SK-N-SH treated with all-trans-retinoic acid at 6 μM for 48 hours (cell line): ENCODE data around the gene WFS1.

Experiments
- ATAC-seq: fragments of 200-7000 bp; cut with Tn5 transposase; 3 replicates; pipeline ENCODE4 v1.9.1; 2020; ENCODE audit warnings: mild to moderate bottlenecking, moderate library complexity
- ARNTL ChIP-seq: fragments of 450-650 bp; formaldehyde crosslinking; IDR thresholded peaks from 2 replicates; pipeline ENCODE4 v1.5.0; 2020; ENCODE audit warnings: low read depth, mild to moderate bottlenecking, moderate library complexity, borderline replicate concordance
- BACH2 ChIP-seq: fragments of 250-450 bp; sonication (Bioruptor Pico); IDR thresholded peaks from 2 replicates; pipeline ENCODE4 v1.9.0; 2021; ENCODE audit warnings: mild to moderate bottlenecking, borderline replicate concordance
- CSDC2 ChIP-seq: fragments of 250-450 bp; sonication (Bioruptor Pico); IDR thresholded peaks from 2 replicates; pipeline ENCODE4 v1.5.0; 2020; ENCODE audit warnings: mild to moderate bottlenecking, moderate library complexity
- ESRRG ChIP-seq: fragments of 250-450 bp; sonication (Bioruptor Pico); IDR thresholded peaks from 2 replicates; pipeline ENCODE4 v1.6.1; 2021; ENCODE audit warnings: mild to moderate bottlenecking
- GLIS3 ChIP-seq: fragments of 250-450 bp; sonication (Bioruptor Pico); IDR thresholded peaks from 2 replicates; pipeline ENCODE4 v1.5.0; 2020; ENCODE audit warnings: mild to moderate bottlenecking, moderate library complexity
- ISL1 ChIP-seq: fragments of 250-450 bp; sonication (Bioruptor Pico); IDR thresholded peaks from 2 replicates; pipeline ENCODE4 v2.1.2; 2022; ENCODE audit warnings: mild to moderate bottlenecking, moderate library complexity
- OSR1 ChIP-seq: fragments of 250-450 bp; sonication (Bioruptor Pico); IDR thresholded peaks from 2 replicates; pipeline ENCODE4 v1.8.0; 2022; ENCODE audit warnings: moderate library complexity, mild to moderate bottlenecking, inconsistent platforms
- PPARA ChIP-seq: fragments of 250-450 bp; sonication (Bioruptor Pico); IDR thresholded peaks from 2 replicates; pipeline ENCODE4 v1.5.0; 2020; ENCODE audit warnings: mild to moderate bottlenecking, borderline replicate concordance
- RARB ChIP-seq: fragments of 250-450 bp; sonication (Bioruptor Pico); IDR thresholded peaks from 2 replicates; pipeline ENCODE4 v1.8.0; 2021; ENCODE audit warnings: mild to moderate bottlenecking, moderate library complexity
- SNAI2 ChIP-seq: fragments of 250-450 bp; sonication (Bioruptor Pico); IDR thresholded peaks from 2 replicates; pipeline ENCODE4 v1.5.0; 2020; ENCODE audit warnings: mild to moderate bottlenecking, moderate library complexity
- TCF4 ChIP-seq: fragments of 250-450 bp; sonication (Bioruptor Pico); IDR thresholded peaks from 2 replicates; pipeline ENCODE4 v1.8.0; 2021; ENCODE audit warnings: mild to moderate bottlenecking, moderate library complexity, borderline replicate concordance
- TOX ChIP-seq: fragments of 250-450 bp; sonication (Bioruptor Pico); IDR thresholded peaks from 2 replicates; pipeline ENCODE4 v1.8.0; 2021; ENCODE audit warnings: mild to moderate bottlenecking, moderate library complexity, borderline replicate concordance
- ZC3H10 ChIP-seq: fragments of 250-450 bp; sonication (Bioruptor Pico); IDR thresholded peaks from 2 replicates; pipeline ENCODE4 v1.5.1; 2021; ENCODE audit warnings: mild to moderate bottlenecking, moderate library complexity
- ZFP3 ChIP-seq: fragments of 250-450 bp; sonication (Bioruptor Pico); IDR thresholded peaks from 2 replicates; pipeline ENCODE4 v1.5.0; 2020; ENCODE audit warnings: mild to moderate bottlenecking, moderate library complexity
- ZFP30 ChIP-seq: fragments of 450-650 bp; formaldehyde crosslinking; IDR thresholded peaks from 2 replicates; pipeline ENCODE4 v1.5.0; 2022; ENCODE audit warnings: mild to moderate bottlenecking, moderate library complexity
- ZNF565 ChIP-seq: fragments of 450-650 bp; formaldehyde crosslinking; conservative IDR thresholded peaks from 2 replicates; pipeline ENCODE4 v1.5.0; 2020; ENCODE audit warnings: low read depth, mild to moderate bottlenecking, moderate library complexity
- ZNF70 ChIP-seq: fragments of 450-650 bp; formaldehyde crosslinking; IDR thresholded peaks from 2 replicates; pipeline ENCODE4 v1.5.0; 2020; ENCODE audit warnings: mild to moderate bottlenecking, moderate library complexity
- ZNF8 ChIP-seq: fragments of 450-650 bp; formaldehyde crosslinking; IDR thresholded peaks from 2 replicates; pipeline ENCODE4 v1.5.0; 2020; ENCODE audit warnings: mild to moderate bottlenecking, moderate library complexity
- TF ChIP-seq, protein P1 (sequence below): fragments of 250-450 bp; sonication (Bioruptor Pico); IDR thresholded peaks from 2 replicates; pipeline ENCODE4 v1.8.0; 2021; ENCODE audit warnings: low read depth, mild to moderate bottlenecking, moderate library complexity, borderline replicate concordance
- TF ChIP-seq, protein P2 (sequence below): fragments of 250-450 bp; sonication (Bioruptor Pico); IDR thresholded peaks from 2 replicates; pipeline ENCODE4 v1.5.0; 2020; ENCODE audit warnings: mild to moderate bottlenecking, moderate library complexity
- TF ChIP-seq, protein P3 (sequence below): fragments of 250-450 bp; sonication (Bioruptor Pico); IDR thresholded peaks from 2 replicates; pipeline ENCODE4 v1.5.1; 2020; ENCODE audit warnings: low read depth, mild to moderate bottlenecking, moderate library complexity
- TF ChIP-seq, protein P4 (sequence below): fragments of 250-450 bp; sonication (Bioruptor Pico); IDR thresholded peaks from 2 replicates; pipeline ENCODE4 v1.8.0; 2020; ENCODE audit warnings: mild to moderate bottlenecking, moderate library complexity, borderline replicate concordance
- TF ChIP-seq, protein P5 (sequence below): fragments of 250-450 bp; sonication (Bioruptor Pico); IDR thresholded peaks from 2 replicates; pipeline ENCODE4 v1.5.1; 2021; ENCODE audit warnings: mild to moderate bottlenecking, moderate library complexity

Gene WFS1

DNA sequence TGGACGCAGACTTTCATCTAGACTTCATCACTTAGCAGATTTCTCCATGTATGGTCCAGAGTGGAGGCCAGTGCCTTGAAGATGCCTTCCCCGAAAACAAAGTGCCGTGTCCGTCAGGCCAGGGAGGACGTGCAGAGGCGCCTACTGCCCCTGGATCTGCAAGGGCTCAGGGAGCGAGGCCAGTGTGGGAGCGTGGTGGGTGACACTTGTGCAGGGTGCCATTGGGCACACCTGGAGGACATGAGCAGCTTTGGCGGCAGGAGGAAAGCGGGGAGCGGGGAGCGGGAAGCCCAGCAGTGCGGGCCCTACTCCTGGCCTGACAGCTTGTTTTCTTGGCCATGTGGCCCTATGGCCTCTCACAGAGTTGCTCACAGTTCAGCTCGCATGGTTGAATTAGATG, 25.8 kb downstream of the WFS1 start:
- ATAC-seq: no peak
- TF ChIP-seq BACH2 (no peak), ZNF8 (CRISPR knock-in tag) (no peak), ZC3H10 (no peak), ESRRG (no peak), CSDC2 (CRISPR knock-in tag) (no peak), GLIS3 (CRISPR knock-in tag) (no peak), SNAI2 (CRISPR knock-in tag) (no peak), TOX (CRISPR knock-in tag) (no peak), TCF4 (no peak), PPARA (CRISPR knock-in tag) (no peak), ZFP3 (CRISPR knock-in tag) (no peak), ZNF565 (CRISPR knock-in tag) (no peak), RARB (CRISPR knock-in tag) (no peak), ZNF70 (CRISPR knock-in tag) (no peak), ARNTL (no peak), ZFP30 (CRISPR knock-in tag) (no peak)
- TF ChIP-seq, protein P1, sequence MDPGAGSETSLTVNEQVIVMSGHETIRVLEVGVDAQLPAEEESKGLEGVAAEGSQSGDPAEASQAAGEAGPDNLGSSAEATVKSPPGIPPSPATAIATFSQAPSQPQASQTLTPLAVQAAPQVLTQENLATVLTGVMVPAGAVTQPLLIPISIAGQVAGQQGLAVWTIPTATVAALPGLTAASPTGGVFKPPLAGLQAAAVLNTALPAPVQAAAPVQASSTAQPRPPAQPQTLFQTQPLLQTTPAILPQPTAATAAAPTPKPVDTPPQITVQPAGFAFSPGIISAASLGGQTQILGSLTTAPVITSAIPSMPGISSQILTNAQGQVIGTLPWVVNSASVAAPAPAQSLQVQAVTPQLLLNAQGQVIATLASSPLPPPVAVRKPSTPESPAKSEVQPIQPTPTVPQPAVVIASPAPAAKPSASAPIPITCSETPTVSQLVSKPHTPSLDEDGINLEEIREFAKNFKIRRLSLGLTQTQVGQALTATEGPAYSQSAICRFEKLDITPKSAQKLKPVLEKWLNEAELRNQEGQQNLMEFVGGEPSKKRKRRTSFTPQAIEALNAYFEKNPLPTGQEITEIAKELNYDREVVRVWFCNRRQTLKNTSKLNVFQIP (CRISPR knock-in tag): no peak
- TF ChIP-seq, protein P2, sequence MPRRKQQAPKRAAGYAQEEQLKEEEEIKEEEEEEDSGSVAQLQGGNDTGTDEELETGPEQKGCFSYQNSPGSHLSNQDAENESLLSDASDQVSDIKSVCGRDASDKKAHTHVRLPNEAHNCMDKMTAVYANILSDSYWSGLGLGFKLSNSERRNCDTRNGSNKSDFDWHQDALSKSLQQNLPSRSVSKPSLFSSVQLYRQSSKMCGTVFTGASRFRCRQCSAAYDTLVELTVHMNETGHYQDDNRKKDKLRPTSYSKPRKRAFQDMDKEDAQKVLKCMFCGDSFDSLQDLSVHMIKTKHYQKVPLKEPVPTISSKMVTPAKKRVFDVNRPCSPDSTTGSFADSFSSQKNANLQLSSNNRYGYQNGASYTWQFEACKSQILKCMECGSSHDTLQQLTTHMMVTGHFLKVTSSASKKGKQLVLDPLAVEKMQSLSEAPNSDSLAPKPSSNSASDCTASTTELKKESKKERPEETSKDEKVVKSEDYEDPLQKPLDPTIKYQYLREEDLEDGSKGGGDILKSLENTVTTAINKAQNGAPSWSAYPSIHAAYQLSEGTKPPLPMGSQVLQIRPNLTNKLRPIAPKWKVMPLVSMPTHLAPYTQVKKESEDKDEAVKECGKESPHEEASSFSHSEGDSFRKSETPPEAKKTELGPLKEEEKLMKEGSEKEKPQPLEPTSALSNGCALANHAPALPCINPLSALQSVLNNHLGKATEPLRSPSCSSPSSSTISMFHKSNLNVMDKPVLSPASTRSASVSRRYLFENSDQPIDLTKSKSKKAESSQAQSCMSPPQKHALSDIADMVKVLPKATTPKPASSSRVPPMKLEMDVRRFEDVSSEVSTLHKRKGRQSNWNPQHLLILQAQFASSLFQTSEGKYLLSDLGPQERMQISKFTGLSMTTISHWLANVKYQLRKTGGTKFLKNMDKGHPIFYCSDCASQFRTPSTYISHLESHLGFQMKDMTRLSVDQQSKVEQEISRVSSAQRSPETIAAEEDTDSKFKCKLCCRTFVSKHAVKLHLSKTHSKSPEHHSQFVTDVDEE (CRISPR knock-in tag): no peak
- TF ChIP-seq, protein P3, sequence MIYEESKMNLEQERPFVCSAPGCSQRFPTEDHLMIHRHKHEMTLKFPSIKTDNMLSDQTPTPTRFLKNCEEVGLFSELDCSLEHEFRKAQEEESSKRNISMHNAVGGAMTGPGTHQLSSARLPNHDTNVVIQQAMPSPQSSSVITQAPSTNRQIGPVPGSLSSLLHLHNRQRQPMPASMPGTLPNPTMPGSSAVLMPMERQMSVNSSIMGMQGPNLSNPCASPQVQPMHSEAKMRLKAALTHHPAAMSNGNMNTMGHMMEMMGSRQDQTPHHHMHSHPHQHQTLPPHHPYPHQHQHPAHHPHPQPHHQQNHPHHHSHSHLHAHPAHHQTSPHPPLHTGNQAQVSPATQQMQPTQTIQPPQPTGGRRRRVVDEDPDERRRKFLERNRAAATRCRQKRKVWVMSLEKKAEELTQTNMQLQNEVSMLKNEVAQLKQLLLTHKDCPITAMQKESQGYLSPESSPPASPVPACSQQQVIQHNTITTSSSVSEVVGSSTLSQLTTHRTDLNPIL (CRISPR knock-in tag): no peak
- TF ChIP-seq, protein P4, sequence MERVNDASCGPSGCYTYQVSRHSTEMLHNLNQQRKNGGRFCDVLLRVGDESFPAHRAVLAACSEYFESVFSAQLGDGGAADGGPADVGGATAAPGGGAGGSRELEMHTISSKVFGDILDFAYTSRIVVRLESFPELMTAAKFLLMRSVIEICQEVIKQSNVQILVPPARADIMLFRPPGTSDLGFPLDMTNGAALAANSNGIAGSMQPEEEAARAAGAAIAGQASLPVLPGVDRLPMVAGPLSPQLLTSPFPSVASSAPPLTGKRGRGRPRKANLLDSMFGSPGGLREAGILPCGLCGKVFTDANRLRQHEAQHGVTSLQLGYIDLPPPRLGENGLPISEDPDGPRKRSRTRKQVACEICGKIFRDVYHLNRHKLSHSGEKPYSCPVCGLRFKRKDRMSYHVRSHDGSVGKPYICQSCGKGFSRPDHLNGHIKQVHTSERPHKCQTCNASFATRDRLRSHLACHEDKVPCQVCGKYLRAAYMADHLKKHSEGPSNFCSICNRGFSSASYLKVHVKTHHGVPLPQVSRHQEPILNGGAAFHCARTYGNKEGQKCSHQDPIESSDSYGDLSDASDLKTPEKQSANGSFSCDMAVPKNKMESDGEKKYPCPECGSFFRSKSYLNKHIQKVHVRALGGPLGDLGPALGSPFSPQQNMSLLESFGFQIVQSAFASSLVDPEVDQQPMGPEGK (CRISPR knock-in tag): no peak

DNA sequence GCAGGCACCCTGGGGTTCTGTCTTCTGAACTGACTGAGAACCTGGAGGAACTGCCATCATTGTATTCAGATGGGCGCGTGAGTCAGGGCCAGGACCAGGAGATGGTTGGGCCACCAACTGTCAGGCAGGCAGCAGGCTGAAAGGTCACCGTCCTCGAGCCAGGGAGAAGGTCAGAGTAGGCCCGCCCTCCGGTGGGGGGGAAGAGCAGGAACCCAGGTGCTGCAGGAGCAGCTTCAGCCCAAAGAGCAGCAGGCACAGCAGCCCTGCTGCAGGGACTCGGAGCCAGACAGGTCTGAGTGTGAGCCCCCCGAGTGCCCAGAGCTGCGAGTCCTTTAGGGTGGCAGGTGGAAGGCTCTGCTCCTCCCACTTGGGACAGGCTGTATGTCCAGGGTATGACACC, 26.4 kb downstream of the WFS1 start:
- no peak for ATAC-seq

More for the DNA sequence above, 26.4 kb downstream of the WFS1 start:
- TF ChIP-seq BACH2 (no peak), TOX (CRISPR knock-in tag) (no peak), PPARA (CRISPR knock-in tag) (no peak), ZFP30 (CRISPR knock-in tag) (no peak), ARNTL (no peak), ZC3H10 (no peak), ESRRG (no peak), SNAI2 (CRISPR knock-in tag) (no peak), ISL1 (CRISPR knock-in tag) (no peak), ZNF565 (CRISPR knock-in tag) (no peak), ZNF70 (CRISPR knock-in tag) (no peak), ZFP3 (CRISPR knock-in tag) (no peak), GLIS3 (CRISPR knock-in tag) (no peak), ZNF8 (CRISPR knock-in tag) (no peak), TCF4 (no peak), CSDC2 (CRISPR knock-in tag) (no peak), OSR1 (CRISPR knock-in tag) (no peak)
- TF ChIP-seq, protein P2 (CRISPR knock-in tag): no peak
- TF ChIP-seq, protein P5, sequence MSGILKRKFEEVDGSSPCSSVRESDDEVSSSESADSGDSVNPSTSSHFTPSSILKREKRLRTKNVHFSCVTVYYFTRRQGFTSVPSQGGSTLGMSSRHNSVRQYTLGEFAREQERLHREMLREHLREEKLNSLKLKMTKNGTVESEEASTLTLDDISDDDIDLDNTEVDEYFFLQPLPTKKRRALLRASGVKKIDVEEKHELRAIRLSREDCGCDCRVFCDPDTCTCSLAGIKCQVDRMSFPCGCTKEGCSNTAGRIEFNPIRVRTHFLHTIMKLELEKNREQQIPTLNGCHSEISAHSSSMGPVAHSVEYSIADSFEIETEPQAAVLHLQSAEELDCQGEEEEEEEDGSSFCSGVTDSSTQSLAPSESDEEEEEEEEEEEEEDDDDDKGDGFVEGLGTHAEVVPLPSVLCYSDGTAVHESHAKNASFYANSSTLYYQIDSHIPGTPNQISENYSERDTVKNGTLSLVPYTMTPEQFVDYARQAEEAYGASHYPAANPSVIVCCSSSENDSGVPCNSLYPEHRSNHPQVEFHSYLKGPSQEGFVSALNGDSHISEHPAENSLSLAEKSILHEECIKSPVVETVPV (CRISPR knock-in tag): no peak
- TF ChIP-seq, protein P3 (CRISPR knock-in tag): no peak
